HG03571 (cell line): ENCODE measurements around the gene CA6.
"Not testable (repeated sequence)": the region's sequence is repeated elsewhere in the genome, so short reads cannot be mapped to it uniquely, and the experiment has no call there.

ENCODE experiments used
- ATAC-seq: cut with Tn5 transposase; IDR thresholded peaks from one replicate; pipeline ENCODE4 v1.9.1; 2021; ENCODE audit not compliant: unreplicated experiment

CA6 gene

GRCh38 chr1:9004031-9004699 is 58.5 kb downstream of the CA6 start:
- no peak for ATAC-seq

- ATAC-seq: no peak
Measured at GRCh38 chr1:9004700-9005394, 59.2 kb downstream of the CA6 start.

- ATAC-seq: no peak
Measured at GRCh38 chr1:9005395-9005708, 59.7 kb downstream of the CA6 start.

GRCh38 chr1:9006956-9007615 is 61.4 kb downstream of the CA6 start:
- ATAC-seq: no peak

- ATAC-seq: no peak
Measured at GRCh38 chr1:9008236-9008635, 62.6 kb downstream of the CA6 start.

GRCh38 chr1:9009438-9010370 is 64.0 kb downstream of the CA6 start:
- no peak for ATAC-seq

- ATAC-seq: no peak
Measured at GRCh38 chr1:9010781-9011323, 65.2 kb downstream of the CA6 start.

GRCh38 chr1:9013819-9014218 is 68.2 kb downstream of the CA6 start:
- ATAC-seq: no peak

- ATAC-seq: no peak
Measured at GRCh38 chr1:9014475-9015375, 69.1 kb downstream of the CA6 start.

GRCh38 chr1:9016455-9016854 is 70.8 kb downstream of the CA6 start:
- ATAC-seq: no peak

GRCh38 chr1:9018333-9018732 is 72.7 kb downstream of the CA6 start:
- ATAC-seq: no peak

GRCh38 chr1:9019896-9020295 is 74.2 kb downstream of the CA6 start:
- no peak for ATAC-seq

GRCh38 chr1:9020305-9020704 is 74.6 kb downstream of the CA6 start:
- ATAC-seq: no peak

GRCh38 chr1:9022026-9022738 is 76.5 kb downstream of the CA6 start:
- ATAC-seq: not testable (repeated sequence)

GRCh38 chr1:9022773-9023172 is 77.1 kb downstream of the CA6 start:
- no peak for ATAC-seq
